HG03460 (cell line): Measurements from ENCODE around the gene TMCO4.
"Not testable (repeated sequence)": the region's sequence is repeated elsewhere in the genome, so short reads cannot be mapped to it uniquely, and the experiment has no call there.

ENCODE experiments used
- ATAC-seq: cut with Tn5 transposase; IDR thresholded peaks from one replicate; pipeline ENCODE4 v1.9.1; 2021; ENCODE audit not compliant: unreplicated experiment

Gene TMCO4

DNA sequence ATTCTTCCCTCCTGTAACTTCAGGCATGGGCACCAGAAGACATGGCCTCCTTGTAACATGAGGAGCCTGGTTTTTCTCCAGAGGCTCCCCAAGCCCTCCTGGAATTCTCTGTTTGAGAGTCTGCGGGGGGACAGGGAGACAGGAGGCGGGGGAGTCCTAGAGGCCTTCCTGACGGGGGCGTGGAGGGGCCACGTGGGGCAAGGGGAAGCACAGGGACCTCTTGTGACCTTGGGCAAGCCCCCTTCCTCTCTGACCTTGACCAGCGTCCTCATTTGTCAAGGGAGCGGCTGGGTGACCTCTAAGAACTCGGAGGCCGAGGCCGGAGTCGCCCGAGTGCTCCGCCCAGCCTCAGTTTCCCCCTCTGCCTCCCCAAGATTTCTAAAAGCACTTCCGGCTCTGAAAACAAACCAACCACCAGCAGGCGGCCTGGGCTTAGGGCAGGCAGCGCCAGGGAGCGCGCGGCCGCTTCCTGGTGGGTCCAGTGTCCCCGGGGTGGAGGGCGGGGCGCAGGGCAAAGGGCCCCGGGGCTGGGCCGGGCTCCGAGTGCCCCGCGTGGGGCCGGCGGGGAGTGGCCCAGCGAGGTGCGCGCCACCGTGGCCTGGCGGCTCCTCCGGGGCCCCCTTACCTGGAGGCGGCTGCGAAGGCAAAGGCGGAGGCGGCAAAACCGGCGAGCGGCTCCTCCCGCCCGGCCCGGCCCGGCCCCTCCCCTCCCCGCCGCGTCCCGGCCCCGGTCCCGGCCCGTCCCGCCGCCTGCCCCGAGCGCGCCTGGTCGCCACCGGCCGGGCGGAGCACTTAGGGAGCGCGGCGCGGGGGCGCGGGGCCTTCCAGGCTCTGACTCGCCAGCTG is at the start of gene TMCO4:
TMCO4 (minus strand) TSS at position 687 of the 846 bp plus-strand sequence. CDS start 19,158 bp downstream, outside the sequence.
- peak; percentile 55 for ATAC-seq

DNA sequence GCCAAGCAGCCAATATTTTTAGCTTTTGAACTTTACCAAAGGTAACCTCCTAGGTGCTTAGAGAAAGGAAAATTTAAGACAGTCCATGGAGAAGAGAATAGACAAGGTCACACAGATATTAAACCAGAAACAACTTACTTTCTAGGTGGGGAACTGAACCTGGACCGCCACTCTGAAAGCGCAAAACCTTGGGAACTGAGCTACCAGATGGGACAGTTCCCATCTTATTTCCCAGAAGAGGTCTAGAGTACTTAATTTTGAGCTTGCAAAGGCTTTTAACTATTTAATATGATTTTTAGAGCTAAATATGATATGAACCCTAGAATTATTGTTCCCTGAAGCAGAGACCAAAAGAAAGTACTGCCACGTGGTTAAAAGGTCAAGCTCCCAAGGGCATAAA is 49.6 kb upstream of the TMCO4 start:
- ATAC-seq: not testable (repeated sequence)

DNA sequence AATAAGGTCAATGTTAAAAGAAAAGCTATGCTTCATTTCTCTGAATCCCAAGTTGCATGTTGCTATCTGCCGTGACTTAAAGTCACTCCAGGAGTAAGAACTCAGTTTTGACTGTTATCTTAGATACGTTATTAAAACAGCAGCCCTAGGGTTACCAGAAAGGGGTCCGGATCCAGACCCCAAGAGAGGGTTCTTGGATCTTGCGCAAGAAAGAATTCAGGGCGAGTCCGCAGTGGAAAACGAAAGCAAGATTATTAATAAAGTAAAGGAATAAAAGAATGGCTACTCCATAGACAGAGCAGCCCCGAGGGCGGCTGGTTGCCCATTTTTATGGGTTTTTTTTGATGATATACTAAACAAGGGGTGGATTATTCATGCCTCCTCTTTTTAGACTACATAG is 47.6 kb upstream of the TMCO4 start:
- ATAC-seq: not testable (repeated sequence)

DNA sequence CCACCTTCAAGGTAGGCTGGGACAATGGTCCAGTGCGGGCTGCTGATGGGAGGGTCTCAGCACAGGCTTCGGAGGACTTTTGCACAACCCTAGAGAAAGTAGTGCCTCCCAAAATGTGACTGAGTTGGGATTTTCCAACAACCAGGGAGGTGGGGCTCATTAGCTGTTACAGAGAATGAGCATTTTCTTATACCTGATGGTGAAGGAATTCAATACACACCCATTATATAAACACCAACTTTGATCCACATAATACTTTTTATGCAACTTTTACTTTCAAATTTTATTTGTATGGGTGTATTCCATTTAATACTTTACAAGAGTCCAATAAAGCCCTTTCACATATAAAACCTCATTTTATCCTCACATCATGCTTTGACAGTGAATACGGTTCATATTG is 46.6 kb upstream of the TMCO4 start:
- no peak for ATAC-seq

DNA sequence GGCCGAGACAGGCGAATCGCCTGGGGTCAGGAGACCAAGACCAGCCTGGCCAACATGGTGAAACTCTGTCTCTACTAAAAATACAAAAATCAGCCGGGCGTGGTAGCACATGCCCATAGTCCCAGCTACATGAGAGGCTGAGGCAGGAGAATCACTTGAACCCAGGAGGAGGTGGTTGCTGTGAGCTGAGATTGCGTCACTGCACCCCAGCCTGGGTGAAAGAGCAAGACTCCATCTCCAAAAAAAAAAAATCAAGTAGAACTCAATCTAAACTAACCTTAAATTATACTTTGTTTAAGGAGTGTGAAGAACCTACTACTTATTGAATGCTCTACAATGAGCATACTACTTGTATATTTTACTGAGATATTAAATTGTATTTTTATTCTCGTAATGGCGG is 45.8 kb upstream of the TMCO4 start:
- no peak for ATAC-seq

DNA sequence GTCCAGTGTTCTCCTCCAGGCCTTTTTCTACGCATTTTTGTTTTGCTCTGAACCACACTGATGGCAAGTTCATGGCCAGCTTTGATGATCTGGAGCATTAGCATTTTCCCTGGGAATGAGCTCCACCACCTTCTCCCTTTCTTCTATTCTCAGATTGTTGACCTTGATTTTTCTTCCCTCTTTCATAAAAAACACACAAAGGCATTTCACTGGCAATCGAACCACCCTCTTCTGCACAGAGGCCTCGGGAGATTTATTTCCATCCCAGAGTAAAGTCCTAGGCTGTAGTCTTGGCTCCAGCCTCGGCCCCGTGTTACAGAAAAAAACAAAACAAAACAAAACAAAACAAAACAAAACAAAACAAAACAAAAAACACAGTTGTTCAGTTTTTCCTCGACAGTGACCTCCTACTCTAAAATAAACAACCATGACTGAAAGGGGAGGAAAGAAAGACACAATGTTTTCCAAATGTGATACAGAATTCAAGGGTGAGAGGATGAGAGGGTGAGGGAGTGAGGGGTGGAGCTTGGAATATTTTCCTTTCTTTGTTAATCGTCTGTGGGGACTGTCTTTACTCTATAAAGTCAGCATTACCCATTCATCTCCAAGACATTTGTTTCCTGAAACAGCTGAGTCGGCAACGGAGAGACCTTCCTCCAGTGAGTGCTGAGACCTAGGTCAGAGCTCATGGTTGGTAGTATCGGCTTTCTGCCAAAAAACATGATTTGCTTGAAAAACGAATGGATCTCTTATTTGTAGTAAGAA is 45.2 kb upstream of the TMCO4 start:
- no peak for ATAC-seq

DNA sequence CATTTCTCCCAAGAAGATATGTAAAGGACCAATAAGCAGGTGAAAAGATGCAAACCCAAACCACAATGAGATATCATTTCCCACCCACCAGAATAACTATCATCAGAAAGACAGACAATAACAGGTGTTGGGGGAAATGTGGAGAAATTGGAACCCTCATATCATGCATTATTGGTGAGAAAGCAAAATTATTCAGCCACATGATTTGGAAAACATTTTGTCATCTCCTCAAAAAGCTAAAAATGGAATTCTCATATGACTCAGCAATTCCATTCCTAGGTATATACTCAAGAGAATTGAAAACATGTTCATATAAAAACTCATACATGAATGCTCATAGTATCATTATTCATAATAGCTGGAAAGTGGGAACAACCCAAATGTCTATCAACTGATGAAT is 40.5 kb upstream of the TMCO4 start:
- ATAC-seq: no peak

DNA sequence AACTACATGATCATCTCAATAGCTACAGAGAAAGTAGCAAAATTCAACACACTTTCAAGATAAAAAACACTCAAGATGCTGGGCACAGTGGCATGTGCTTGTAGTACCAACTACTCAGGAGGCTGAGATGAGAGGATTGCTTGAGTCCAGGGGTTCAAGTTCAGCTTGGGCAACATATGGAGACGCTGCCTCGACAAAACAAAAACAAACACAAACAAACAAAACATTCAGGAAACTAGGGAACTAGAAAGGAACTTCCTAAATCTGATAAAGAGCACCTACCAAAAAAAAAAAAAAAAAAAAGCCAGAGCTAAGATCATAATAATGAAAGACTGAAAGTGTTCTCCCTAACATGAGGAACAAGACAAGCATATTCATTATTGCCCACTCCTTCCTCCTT is 38.1 kb upstream of the TMCO4 start:
- ATAC-seq: no peak

DNA sequence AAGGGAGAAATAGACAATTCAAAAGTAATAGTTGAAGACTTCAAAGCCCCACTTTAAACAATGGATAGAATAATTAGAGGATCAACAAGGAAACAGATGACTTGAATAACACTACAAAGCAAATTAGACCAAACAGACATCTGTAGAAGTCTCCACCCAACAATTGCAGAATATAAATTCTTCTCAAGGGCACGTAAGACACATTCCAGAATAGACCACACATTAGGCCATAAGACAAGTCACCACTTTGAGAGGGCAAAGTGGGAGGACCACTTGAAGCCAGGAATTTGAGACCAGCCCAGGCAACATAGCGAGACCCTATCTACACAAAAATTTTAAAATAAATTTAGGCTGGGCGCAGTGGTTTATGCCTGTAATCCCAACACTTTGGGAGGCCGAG is 35.9 kb upstream of the TMCO4 start:
- ATAC-seq: no peak

DNA sequence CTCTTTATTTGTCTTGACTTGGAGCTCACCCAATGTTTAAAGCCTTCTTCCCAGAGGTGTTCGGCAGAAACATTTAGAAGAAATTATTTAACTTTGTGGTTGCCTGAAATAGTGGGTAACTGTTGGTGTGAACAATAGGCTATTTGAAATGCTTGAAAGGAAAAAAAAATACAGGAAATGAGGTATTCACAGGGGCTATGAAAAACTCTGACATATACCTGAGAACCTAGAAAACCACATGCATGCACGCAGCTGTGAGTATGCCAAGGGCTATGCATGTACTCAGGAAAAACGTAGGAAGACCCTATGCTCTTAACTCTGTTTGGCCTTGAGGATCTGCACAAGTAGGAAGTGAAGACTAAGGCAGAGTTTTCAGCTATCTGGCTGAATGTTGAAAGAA is 31.7 kb upstream of the TMCO4 start:
- no peak for ATAC-seq

DNA sequence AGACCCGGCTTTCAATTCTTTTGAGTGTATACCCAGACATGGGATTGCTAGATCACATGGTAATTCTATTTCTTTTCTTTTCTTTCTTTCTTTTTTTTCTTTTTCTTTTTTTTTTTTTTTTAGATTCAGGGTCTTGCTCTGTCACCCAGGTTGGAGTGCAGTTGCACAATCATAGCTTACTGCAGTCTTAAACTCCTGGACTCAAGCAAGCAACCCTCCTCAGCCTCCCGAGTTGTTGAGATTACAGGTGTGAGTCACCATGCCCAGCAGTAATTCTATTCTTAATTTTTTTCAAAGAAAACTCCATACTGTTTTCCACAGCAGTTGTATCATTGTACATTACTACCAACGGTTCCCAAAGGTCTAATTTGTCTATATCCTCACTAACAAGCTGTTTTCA is 28.8 kb upstream of the TMCO4 start:
- ATAC-seq: no peak

DNA sequence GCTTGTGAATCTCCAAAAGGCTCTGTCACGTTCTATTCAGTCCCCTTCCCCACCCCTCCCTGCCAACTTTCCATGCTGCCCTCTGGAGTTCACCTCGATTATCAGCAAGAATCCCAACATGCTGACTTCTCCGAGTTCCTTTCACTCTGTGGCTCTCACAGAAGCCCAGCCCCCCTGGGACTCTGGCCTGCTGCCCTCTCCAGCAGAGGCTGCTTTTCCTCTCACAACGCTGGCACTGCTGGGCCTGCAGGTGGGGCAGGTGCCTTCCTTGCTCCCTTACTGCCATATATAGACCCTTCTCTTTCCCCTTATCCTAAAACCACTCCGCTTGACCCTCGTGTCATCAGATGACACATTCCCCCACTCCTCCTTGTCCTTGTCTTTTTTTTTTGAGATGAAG is 25.6 kb upstream of the TMCO4 start:
- no peak for ATAC-seq

DNA sequence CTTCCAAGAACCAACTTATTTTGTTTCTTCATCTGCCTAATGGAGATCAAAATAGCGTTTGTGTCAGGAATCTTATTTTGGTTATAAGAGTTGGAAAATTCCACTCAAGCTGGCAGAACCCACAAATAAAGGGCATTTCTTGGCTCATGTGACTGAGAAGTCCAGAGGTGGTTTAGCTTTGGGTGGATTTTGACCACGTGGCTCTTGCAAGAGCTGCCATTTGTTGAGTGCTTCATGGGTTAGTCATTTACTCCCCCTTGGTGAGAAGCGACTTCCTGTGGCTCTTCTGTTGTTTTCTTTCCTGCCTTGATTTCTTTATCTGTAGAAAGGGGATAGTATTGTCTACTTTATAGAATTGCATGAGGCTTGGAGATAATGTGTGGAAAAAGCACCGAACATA is 24.8 kb upstream of the TMCO4 start:
- no peak for ATAC-seq

DNA sequence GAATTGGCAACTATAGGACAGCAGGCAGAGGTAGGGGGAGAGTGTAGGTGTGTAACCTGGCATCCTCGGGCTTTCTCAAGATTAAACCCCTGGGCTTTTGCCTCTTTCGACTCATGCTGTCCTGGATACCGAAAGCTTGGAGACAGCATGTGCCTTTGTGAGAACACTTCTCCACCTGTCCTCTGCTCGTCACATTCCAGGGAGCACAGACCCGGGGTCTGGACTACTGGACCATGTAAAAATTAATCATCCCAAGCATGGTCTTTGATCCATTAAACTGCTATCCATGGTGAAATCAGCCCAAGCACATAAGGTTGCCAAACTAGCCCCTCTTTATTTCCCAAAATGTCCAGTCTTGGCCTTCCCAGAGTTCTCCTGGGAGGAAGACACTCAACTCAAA is 24.3 kb upstream of the TMCO4 start:
- no peak for ATAC-seq

DNA sequence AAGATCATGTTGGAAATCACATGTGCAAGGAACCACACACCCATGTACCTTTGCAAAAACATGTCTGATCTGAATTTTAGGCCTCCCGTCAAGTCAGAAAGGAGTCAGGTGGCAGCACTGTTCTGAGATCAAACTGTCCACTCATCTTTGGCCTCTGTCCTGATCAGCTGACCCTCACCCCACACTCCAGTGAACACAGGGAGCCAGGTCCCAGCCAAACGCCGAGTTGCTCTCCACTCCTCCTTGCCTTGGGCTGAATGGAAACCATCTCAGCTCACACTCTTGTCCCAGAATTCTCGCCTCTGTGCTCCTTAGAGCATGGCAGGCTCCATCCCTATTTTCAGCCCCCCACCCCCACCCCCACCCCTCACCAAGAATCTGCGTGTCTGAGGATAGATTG is 20.0 kb upstream of the TMCO4 start:
- no peak for ATAC-seq

DNA sequence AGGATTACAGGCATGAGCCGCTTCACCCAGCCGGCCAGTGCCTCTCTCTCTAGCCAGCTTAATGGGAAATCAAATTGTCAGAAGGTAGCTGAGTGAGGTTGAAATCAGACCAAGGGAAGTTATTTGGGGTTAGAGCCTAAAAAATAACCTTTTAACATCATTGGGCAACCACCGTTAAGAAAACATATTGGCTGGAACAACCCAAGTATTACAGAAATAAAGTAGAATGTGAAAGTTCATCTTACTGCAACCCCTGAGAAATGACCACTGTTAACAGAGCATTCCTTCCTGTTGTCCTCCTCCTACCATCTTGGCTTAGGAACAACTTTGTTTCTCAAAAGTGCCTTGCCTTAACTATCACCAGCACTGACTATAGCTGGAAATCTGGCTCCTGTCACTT is 18.6 kb upstream of the TMCO4 start:
- no peak for ATAC-seq

DNA sequence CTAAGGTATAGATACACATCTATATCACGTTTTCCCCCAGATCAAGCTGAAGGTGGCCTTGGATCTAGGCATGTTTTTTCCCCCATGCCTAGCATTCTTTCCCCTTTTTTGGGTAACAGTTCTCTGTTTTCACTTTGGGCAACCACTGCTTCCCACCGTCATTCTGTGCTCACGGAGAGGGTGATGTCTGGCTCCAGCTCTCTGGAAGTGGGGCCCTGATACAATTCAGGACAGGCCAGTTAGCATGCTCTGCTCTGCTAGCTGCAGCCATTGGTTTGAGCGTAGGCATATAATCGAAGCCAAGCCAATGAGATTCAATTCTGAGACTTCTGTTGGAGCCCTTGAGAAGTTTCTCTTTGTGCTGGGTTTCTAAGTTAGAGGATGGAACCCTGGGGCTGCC is 17.4 kb upstream of the TMCO4 start:
- ATAC-seq: no peak

DNA sequence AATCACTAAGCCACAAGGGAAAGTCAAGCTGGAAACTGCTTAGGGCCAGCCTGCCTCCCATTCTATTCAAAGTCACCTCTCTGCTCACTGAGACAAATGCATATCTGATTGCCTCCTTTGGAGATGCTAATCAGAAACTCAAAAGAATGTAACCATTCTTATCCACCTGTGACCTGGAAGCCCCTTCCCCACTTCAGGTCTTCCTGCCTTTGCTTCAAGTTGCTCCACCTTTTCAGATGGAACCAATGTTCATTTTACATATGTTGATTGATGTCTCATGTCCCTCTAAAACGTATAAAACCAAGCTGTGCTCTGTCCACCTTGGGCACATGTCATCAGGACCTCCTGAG is 17.0 kb upstream of the TMCO4 start:
- not testable (repeated sequence) for ATAC-seq

DNA sequence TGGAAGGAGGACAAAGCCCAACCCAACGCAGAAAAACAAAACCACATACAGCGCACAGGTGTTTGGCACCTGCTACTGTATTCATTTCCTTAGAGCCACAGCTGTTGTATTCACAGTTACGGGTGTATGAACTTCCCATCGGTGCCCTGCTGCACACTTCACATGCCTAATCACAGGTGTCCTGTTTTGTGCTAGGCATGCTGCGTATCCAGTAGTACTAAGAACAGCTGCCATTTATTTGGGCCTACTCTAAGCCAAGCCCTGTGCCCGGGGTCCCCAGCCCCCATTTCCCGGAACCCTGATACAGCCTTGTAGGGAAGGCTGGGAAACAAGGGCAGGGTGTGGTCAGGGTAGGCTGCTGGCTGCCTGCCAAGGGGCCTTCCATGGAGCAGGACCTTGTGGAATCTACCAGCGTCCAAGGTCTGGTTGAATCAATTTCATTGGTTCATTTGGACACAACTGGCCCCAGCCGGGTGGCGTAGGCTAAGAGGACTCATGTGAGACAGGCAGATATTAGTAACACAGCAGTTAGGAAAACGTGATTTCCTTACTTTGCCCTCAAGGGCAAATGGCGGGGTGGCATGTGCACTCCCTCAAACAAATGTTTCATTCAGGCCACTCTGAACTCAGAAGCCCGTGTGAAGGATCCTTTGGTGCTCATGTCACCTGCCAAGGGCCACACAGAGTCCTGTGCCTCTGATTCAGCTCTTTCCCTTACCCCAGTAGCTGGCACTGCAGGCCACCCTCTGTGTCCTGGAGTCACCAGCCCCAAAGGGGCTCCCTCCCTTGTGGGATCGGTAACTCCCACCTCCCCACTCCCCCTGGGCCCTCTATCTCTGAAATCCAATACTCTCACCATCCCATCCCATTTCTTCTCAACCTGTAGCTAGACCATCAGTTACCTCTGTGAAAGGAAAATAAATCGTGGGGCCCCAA is 16.4 kb upstream of the TMCO4 start:
- no peak for ATAC-seq

DNA sequence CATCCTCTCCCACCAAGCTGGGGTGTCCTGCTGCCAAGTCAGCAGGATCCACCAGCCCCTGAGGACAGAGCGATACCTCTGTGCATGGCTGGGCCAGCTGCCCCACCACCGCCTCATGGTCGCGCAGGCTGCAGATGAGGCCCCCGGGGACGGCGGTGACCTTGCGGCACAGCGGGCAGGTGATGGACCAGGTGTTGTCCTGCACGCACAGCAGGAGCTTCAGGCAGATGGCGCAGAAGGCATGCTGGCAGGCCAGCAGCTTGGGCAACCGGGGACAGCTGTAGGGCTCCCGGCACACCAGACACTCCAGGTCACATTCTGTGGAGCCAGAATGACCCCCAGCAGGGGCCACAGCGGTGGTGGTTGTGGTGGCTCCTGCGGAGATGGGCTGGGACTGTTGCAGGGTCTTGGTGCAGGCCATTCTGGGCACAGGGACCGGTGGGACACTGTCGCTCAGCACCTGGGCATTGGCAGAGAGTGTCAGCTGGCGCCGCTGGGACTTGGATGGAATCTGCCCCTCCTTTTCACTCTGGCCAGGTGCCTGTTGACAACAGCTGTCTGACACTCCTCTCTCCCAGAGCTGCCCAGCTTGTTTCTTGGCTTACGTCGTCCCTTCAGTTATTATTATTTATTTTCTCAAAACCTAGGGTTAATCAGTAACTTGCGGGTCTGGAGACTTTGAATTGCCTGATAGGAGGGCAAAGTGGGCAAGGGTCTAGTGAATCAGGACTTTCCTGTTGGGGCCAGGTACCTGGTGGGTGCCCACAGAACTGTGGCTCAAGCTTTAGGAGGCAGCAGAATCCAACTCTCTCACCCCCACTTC is 15.2 kb upstream of the TMCO4 start, which contains the start of gene RNF186:
RNF186 (minus strand) TSS at position 603 of the 823 bp plus-strand sequence; CDS start at position 421, 182 bp downstream.
- no peak for ATAC-seq
